Left ventricle myocardium inferior (tissue), 1 donor: ENCODE measurements around the gene SIRPD. TPM values are rescaled to one million over a fixed set of nuclear protein-coding genes. Genes with fewer than 3 reads are reported as not detected.

Source experiments
- DNase-seq: peaks from one replicate; pipeline ENCODE4 v3.0.0-alpha.2; 2020
- H3K27ac ChIP-seq: fragments of 200-600 bp; replicated peaks from 2 replicates; pipeline ENCODE4 v1.8.0; 2021
- H3K27me3 ChIP-seq: fragments of 200-600 bp; 2 replicates; pipeline ENCODE4 v1.8.0; 2021; ENCODE audit warnings: low read depth
- H3K36me3 ChIP-seq: fragments of 200-600 bp; 2 replicates; pipeline ENCODE4 v1.8.0; 2021
- H3K4me1 ChIP-seq: fragments of 200-600 bp; 2 replicates; pipeline ENCODE4 v1.8.0; 2021
- H3K4me3 ChIP-seq: fragments of 200-600 bp; 2 replicates; pipeline ENCODE4 v1.8.0; 2021; ENCODE audit warnings: mild to moderate bottlenecking, moderate library complexity
- H3K9me3 ChIP-seq: fragments of 200-600 bp; replicated peaks from 2 replicates; pipeline ENCODE4 v1.8.0; 2021
- intact Hi-C: fragments of 100-400 bp; cut with micrococcal nuclease; formaldehyde crosslinking; loops from one replicate; pipeline ENCODE4 v1.11.0; 2022
- total RNA-seq: library from RNA; stranded (reverse); fragmentation: NEBNext Ultra II Directional; extraction: Animal tissue kit (Norgen Biotek cat#: 25700); gene quantifications from one replicate; pipeline ENCODE4 v1.2.1, GENCODE V29; 2021
- TF ChIP-seq, protein P1 (sequence below): fragments of 200-600 bp; IDR thresholded peaks from 2 replicates; pipeline ENCODE4 v1.8.0; 2021; ENCODE audit warnings: antibody characterized with exemption, mild to moderate bottlenecking, borderline replicate concordance
- donor health status: DM: no; HTN: yes; CAD: no; lungs with severe emphysema.

SIRPD gene
- total RNA-seq, 1 donor from 2014 or later = not detected

DNA sequence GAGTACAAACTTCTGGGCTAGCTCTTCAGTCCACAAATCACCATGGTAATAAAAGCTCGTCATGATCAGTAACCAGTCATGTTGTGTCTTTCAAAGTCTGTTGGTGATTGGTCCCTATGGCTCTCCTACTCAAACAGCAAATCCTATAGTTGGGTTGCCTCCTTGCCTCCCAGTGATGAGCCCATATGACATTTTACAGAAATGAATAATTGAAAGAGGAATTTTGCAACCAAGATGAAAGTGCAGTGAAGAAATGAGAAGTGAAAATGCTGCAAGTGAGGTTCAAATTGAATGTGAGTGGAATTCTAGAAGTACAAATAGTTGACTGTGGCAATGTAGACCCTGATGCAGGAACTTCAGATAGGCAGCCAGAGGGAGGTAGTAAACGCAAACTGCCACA is 5.1 kb upstream of the SIRPD start:
- H3K27ac ChIP-seq = no peak overlapping the region
- H3K4me3 ChIP-seq = no peak overlapping the region
- no peaks in the 10 kb centered on the region for H3K36me3 ChIP-seq
- TF ChIP-seq, protein P1, sequence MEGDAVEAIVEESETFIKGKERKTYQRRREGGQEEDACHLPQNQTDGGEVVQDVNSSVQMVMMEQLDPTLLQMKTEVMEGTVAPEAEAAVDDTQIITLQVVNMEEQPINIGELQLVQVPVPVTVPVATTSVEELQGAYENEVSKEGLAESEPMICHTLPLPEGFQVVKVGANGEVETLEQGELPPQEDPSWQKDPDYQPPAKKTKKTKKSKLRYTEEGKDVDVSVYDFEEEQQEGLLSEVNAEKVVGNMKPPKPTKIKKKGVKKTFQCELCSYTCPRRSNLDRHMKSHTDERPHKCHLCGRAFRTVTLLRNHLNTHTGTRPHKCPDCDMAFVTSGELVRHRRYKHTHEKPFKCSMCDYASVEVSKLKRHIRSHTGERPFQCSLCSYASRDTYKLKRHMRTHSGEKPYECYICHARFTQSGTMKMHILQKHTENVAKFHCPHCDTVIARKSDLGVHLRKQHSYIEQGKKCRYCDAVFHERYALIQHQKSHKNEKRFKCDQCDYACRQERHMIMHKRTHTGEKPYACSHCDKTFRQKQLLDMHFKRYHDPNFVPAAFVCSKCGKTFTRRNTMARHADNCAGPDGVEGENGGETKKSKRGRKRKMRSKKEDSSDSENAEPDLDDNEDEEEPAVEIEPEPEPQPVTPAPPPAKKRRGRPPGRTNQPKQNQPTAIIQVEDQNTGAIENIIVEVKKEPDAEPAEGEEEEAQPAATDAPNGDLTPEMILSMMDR = no peak
- no peaks in the 10 kb centered on the region for H3K4me1 ChIP-seq
- intact Hi-C loops = no loop called here
- H3K9me3 ChIP-seq = no peaks in the 10 kb centered on the region
- peaks cover 43% of the 10 kb centered on the region for H3K27me3 ChIP-seq
- no peak for DNase-seq

DNA sequence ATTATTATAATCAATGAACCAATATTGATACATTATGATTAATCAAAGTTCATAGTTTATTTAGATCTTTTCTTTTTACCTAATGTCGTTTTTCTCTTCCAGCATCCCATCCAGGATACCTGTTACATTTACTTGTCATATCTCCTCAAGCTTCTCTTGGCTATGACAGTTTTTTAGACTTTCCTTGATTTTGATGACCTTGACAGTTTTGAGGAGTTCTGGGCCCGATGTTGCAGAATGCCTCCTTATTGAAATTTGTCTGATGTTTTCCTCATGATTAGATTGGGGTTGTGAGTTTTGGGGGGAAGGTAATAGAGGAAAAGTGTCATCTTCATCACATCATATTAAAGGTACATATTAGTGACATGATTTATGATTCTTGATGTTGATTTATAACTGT is 3.8 kb upstream of the SIRPD start:
- no peak overlapping the region for H3K27ac ChIP-seq
- DNase-seq = no peak
- H3K27me3 ChIP-seq = peaks cover 33% of the 10 kb centered on the region
- H3K9me3 ChIP-seq = no peaks in the 10 kb centered on the region
- no peaks in the 10 kb centered on the region for H3K4me1 ChIP-seq
- H3K36me3 ChIP-seq = no peaks in the 10 kb centered on the region
- TF ChIP-seq, protein P1 = no peak
- no peak overlapping the region for H3K4me3 ChIP-seq
- intact Hi-C loops = no loop called here

DNA sequence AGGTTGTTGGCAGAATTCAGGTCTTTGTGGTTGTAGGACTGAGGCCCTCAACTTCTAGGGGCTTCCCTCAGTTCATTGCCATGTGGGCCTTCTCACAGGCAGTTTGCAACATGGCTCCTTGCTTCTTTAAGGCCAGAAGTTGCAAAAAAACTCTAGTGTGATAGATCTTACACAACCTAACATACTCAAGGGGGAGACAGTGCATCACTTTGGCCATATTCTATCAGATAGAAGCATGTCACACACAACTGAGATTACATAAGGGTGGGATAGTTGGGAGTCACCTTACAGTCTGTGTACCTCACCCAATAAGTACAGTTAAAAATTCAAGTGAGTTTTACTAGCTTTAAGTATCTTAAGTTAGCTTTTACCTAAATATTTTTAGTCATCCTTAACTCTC is 1.6 kb downstream of the SIRPD start:
- intact Hi-C loops = no loop called here

DNA sequence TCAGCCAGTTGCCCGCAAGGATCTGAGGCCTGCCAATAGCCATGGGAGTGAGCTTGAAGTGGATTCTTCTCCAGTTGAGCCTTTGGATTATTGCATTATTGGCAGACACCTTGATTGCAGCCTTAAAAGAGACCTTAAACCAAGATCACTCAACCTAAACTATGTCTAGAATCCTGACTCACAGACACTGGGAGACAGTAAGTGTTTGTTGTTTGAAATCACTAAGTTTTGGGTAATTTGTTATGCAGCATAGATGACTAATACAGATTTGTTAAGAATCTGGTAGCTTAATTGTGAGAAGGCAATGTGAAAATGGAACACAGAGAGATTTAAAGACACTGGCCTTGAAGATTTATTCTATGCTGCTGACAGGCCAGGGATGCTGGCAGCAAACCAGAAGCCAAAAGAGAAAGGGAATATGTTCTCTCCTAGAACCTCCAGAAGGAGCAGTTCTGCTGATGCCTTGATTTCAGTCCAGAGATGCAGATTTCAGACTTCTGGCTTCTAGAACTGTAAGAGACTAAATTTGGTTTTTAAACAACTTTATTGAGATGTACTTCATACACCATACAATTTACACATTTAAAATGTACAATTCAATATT is 17.6 kb downstream of the SIRPD start:
- DNase-seq = no peak
- H3K9me3 ChIP-seq = peaks cover 13% of the 10 kb centered on the region
- no peaks in the 10 kb centered on the region for H3K36me3 ChIP-seq
- H3K4me3 ChIP-seq = no peak overlapping the region
- no peak overlapping the region for H3K27ac ChIP-seq
- H3K27me3 ChIP-seq = peaks cover 17% of the 10 kb centered on the region
- H3K4me1 ChIP-seq = no peaks in the 10 kb centered on the region
- TF ChIP-seq, protein P1 = no peak
- intact Hi-C loops = no loop called here

More for the DNA sequence above, 1.6 kb downstream of the SIRPD start:
- peaks cover 6% of the 10 kb centered on the region for H3K27me3 ChIP-seq
- no peak for DNase-seq
- no peak overlapping the region for H3K27ac ChIP-seq
- peaks cover 12% of the 10 kb centered on the region for H3K9me3 ChIP-seq
- H3K36me3 ChIP-seq = no peaks in the 10 kb centered on the region
- H3K4me1 ChIP-seq = no peaks in the 10 kb centered on the region
- H3K4me3 ChIP-seq = no peak overlapping the region
- TF ChIP-seq, protein P1 = no peak

DNA sequence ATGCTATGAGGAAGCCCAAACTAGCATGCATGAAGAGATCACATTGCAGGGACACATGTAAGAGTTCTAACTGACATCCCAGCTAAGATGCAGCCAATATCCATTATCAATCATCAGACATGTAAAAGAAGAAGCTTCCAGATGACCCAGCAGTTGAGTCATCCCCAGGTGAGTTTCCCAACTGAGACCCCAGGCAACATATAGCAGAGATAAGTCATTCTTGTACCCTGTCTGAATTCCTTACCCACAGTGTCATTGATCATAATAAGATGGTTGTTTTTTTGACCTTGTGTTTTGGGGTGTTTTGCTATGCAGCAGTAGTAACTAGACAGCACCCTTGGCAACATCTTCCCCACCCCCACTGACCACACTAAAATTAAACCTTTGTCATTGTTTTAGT is 18.9 kb downstream of the SIRPD start:
- TF ChIP-seq, protein P1 = no peak
- Histone ChIP-seq H3K4me3 (no peak overlapping the region), H3K9me3 (peaks cover 13% of the 10 kb centered on the region), H3K4me1 (no peaks in the 10 kb centered on the region), H3K36me3 (no peaks in the 10 kb centered on the region), H3K27ac (no peak overlapping the region), H3K27me3 (peaks cover 17% of the 10 kb centered on the region)
- DNase-seq = no peak
- intact Hi-C loops = no loop called here

GRCh38 chr20:1537731-1538058 is 19.8 kb downstream of the SIRPD start:
- Histone ChIP-seq H3K4me1 (no peaks in the 10 kb centered on the region), H3K9me3 (peaks cover 13% of the 10 kb centered on the region), H3K27me3 (peaks cover 20% of the 10 kb centered on the region), H3K36me3 (no peaks in the 10 kb centered on the region), H3K27ac (peak overlapping the region; percentile 56), H3K4me3 (no peak overlapping the region)
- TF ChIP-seq, protein P1 = no peak
- DNase-seq = peak; percentile 39
- intact Hi-C loops = no loop called here
